ENCODE results near the gene CCDC195. TPM values are rescaled to one million over a fixed set of nuclear protein-coding genes. Genes with fewer than 3 reads are reported as not detected.

Gene CCDC195
- total and polyA plus RNA-seq, 2 experiments from 2014 or later = not detected

Other genes with a start within 250 kb of the CCDC195 start
- 99.5 and 125 TPM in 2 replicates for gene CUL3, start 131.0 kb downstream of the CCDC195 start, total RNA-seq (2014; rRNA removed; shearing (Covaris generic))
- gene CUL3, start 131.0 kb downstream of the CCDC195 start, polyA plus RNA-seq (2016; fragmentation: Nextera tagmentation; extraction: Ambion mirVana) = 74.2 and 86.0 TPM in 2 replicates